ENCODE data around the gene LRRC2. TPM values are rescaled to one million over a fixed set of nuclear protein-coding genes. Genes with fewer than 3 reads are reported as not detected.
"Not testable (repeated sequence)": the region's sequence is repeated elsewhere in the genome, so short reads cannot be mapped to it uniquely, and the experiment has no call there.

Gene LRRC2
- polyA plus RNA-seq, 4 donors = 1.7 to 2.5 (median 2.2) TPM

GRCh38 chr3:46501702-46502101 is 64.4 kb downstream of the LRRC2 start:
- no peak for DNase-seq (ENCODE audit: low read depth in 4 of 4, low spot score in 2 of 4)

GRCh38 chr3:46500656-46501635 is 65.2 kb downstream of the LRRC2 start:
- no peak for DNase-seq (ENCODE audit: low read depth in 4 of 4, low spot score in 2 of 4)

GRCh38 chr3:46498916-46499519 is 67.1 kb downstream of the LRRC2 start:
- no peak for DNase-seq (ENCODE audit: low read depth in 4 of 4, low spot score in 2 of 4)

GRCh38 chr3:46497556-46498265 is 68.4 kb downstream of the LRRC2 start, which contains the start of gene RTP3:
Gene RTP3, plus strand, starts transcription at chr3:46497976. Its CDS starts 87 bp downstream, at chr3:46498063.
- DNase-seq (ENCODE audit: low read depth in 4 of 4, low spot score in 2 of 4) = no peak

- DNase-seq (ENCODE audit: low read depth in 4 of 4, low spot score in 2 of 4) = no peak
Measured at GRCh38 chr3:46496746-46497555, 69.2 kb downstream of the LRRC2 start.

GRCh38 chr3:46495901-46496456 is 70.1 kb downstream of the LRRC2 start:
- DNase-seq (ENCODE audit: low read depth in 4 of 4, low spot score in 2 of 4) = no peak

GRCh38 chr3:46494491-46494890 is 71.6 kb downstream of the LRRC2 start:
- not testable (repeated sequence) for DNase-seq (ENCODE audit: low read depth in 4 of 4, low spot score in 2 of 4)

- no peak for DNase-seq (ENCODE audit: low read depth in 4 of 4, low spot score in 2 of 4)
Measured at GRCh38 chr3:46492890-46493547, 73.1 kb downstream of the LRRC2 start.

GRCh38 chr3:46491089-46492070 is 74.7 kb downstream of the LRRC2 start:
- no peak for DNase-seq (ENCODE audit: low read depth in 4 of 4, low spot score in 2 of 4)

- no peak for DNase-seq (ENCODE audit: low read depth in 4 of 4, low spot score in 2 of 4)
Measured at GRCh38 chr3:46490338-46491084, 75.6 kb downstream of the LRRC2 start.

GRCh38 chr3:46489875-46490274 is 76.2 kb downstream of the LRRC2 start:
- no peak for DNase-seq (ENCODE audit: low read depth in 4 of 4, low spot score in 2 of 4)

GRCh38 chr3:46489381-46489780 is 76.7 kb downstream of the LRRC2 start:
- no peak for DNase-seq (ENCODE audit: low read depth in 4 of 4, low spot score in 2 of 4)

- peak; percentile 37 to 84 (median 70) for DNase-seq (ENCODE audit: low read depth in 4 of 4, low spot score in 2 of 4)
Measured at GRCh38 chr3:46488735-46489361, 77.3 kb downstream of the LRRC2 start.

- no peak for DNase-seq (ENCODE audit: low read depth in 4 of 4, low spot score in 2 of 4)
Measured at GRCh38 chr3:46485779-46486175, 80.3 kb downstream of the LRRC2 start.

- DNase-seq (ENCODE audit: low read depth in 4 of 4, low spot score in 2 of 4) = peak in 2 of 4 donors; percentile 15 to 33
Measured at GRCh38 chr3:46484911-46485778, 81.0 kb downstream of the LRRC2 start.

GRCh38 chr3:46484388-46484787 is 81.7 kb downstream of the LRRC2 start:
- no peak for DNase-seq (ENCODE audit: low read depth in 4 of 4, low spot score in 2 of 4)

All from left renal cortex interstitium (tissue), 4 donors.